CD1c-positive myeloid dendritic cell (primary cell): ENCODE data around the gene SIN3A.
"Not testable (repeated sequence)": the region's sequence is repeated elsewhere in the genome, so short reads cannot be mapped to it uniquely, and the experiment has no call there.

Experiments used
- DNase-seq: peaks from one replicate; pipeline ENCODE4 v3.0.0-alpha.2; 2016; ENCODE audit errors: extremely low spot score

SIN3A gene

DNA sequence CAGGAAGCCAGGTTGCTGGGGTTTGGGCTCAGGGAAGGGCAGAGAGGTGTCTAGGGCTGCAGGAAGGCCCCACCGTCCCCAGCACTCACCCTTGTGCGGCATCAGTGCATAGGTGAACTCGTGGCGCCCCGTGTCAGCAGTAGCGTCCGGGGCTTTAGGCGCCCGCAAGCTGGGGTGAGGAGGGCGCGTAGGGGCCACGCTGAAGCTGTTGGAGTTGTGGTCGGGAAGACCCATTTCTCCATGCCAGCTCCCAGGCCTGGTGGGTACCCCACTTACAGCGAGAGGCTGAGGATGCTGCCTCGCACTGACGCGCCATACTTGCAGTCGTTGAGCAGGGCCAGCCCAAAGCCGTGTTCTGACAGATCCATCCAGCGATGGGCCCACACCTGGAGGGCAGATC lies 95.0 kb downstream of the SIN3A start:
- DNase-seq, result no peak

- no peak for DNase-seq
Observed at GRCh38 chr15:75356006-75356405, 95.5 kb downstream of the SIN3A start.

DNA sequence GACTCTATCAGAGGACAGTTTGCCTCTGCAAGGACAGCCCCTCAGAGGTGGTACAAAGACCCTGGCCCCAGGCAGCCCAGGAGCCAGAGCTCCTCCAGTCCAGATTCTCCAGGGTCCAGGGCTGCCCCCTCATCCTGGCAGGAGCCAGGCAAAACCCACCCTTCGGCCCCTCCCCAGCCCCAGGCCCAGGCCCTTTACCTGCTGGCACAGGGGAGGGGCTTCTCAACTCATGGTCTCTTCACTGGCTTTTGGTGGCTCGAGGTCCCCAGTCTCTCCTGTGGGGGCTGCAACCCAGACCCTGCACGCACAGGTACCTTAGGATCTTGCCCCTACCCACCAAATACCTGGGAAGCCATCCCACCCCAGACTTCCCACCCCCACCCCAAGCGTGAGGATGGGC lies 96.1 kb downstream of the SIN3A start:
- DNase-seq, result no peak

GRCh38 chr15:75354454-75354853 lies 97.0 kb downstream of the SIN3A start:
- DNase-seq, result no peak

GRCh38 chr15:75353604-75354003 lies 97.9 kb downstream of the SIN3A start:
- DNase-seq, result no peak

DNA sequence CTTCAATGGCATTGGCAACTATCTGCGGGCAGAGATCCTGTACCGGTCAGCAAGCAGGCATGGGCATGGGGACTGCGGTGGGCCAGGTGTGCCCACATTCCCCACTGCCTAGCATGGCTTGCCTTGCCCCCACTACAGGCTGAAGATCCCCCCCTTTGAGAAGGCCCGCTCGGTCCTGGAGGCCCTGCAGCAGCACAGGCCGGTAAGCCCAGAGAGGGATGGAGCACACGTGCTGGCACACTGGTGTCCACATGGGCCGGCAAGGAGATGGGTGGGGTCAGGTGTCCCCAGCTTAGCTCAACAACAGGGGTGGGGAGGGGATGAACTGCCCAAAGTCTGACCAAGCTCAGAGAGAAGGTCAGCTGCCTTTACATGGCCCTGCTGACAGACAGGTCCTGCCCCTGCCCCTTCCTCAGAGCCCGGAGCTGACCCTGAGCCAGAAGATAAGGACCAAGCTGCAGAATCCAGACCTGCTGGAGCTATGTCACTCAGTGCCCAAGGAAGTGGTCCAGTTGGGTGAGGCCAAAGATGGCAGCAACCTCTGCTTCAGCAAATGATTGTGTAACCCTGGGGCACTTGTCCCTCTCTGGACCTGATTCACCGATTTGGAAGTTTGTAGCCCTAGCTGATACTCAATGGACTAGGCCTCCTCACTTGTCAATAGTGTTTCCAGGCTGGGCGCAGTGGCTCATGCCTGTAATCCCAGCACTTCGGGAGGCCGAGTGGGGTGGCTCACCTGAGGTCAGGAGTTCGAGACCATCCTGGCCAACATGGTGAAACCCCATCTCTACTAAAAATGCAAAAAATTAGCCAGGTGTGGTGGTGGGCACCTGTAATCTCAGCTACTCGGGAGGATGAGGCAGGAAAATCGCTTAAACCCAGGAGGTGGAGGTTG lies 99.1 kb downstream of the SIN3A start:
- DNase-seq, result no peak

- DNase-seq, result no peak
Observed at GRCh38 chr15:75350601-75351361, 100.7 kb downstream of the SIN3A start.

DNA sequence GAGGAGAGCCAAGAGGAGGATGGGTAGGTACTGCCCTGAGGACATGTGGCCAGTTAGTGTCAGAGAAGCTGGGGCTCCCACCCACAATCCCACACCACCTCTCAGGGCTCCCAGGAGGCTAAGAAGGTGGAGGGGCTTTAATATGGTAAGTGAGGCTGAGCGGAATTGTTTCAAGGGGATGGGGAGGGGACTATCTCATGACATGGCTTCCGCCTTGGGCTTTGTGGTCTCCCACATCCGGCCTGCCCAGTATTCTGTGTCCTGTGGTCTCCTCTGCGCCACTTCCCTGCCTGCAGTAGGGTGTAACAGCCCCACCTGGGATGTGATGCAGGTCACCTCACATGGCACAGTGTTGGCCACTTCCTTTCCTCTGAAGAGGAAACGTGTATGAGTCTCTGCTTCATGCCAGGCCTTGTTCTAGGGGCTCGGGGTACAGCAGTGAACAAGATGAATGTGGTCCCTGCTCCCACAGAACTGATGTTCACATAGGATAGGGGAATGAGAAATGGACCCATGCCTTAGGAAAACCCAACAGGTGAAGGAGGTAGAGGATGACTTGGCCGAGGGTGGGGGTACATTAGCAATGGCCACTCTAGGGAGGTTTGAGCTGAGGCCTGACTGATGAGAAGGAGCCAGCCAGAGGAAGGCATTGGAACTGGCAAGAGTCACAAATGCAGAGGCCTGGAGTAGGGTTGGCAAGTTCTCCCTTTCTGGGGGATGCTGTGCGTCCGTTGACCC lies 101.5 kb downstream of the SIN3A start:
- DNase-seq, result peak; percentile 64

GRCh38 chr15:75349351-75349669 lies 102.2 kb downstream of the SIN3A start:
- DNase-seq, result not testable (repeated sequence)

DNA sequence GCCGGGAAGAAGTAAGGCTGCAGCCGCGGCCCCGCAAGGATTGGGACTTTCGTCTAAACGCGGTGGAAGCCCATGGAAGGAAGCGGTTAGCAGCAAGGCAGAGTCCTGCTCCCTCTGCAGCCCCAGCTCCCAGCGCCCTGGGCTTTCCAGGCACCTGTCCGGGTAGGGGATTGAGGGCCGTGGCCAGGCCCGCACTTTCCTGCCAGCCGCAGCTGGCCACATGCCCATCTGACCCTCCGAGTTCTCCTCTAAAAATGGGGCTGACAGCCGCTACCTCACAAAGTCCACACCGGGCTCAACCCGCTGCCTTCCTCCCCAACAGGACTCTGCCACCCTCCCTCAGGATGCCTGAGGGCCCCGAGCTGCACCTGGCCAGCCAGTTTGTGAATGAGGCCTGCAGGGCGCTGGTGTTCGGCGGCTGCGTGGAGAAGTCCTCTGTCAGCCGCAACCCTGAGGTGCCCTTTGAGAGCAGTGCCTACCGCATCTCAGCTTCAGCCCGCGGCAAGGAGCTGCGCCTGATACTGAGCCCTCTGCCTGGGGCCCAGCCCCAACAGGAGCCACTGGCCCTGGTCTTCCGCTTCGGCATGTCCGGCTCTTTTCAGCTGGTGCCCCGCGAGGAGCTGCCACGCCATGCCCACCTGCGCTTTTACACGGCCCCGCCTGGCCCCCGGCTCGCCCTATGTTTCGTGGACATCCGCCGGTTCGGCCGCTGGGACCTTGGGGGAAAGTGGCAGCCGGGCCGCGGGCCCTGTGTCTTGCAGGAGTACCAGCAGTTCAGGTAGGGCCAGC lies 102.7 kb downstream of the SIN3A start:
- DNase-seq, result no peak

- peak; percentile 14 for DNase-seq
Observed at GRCh38 chr15:75348034-75348561, 103.4 kb downstream of the SIN3A start.

DNA sequence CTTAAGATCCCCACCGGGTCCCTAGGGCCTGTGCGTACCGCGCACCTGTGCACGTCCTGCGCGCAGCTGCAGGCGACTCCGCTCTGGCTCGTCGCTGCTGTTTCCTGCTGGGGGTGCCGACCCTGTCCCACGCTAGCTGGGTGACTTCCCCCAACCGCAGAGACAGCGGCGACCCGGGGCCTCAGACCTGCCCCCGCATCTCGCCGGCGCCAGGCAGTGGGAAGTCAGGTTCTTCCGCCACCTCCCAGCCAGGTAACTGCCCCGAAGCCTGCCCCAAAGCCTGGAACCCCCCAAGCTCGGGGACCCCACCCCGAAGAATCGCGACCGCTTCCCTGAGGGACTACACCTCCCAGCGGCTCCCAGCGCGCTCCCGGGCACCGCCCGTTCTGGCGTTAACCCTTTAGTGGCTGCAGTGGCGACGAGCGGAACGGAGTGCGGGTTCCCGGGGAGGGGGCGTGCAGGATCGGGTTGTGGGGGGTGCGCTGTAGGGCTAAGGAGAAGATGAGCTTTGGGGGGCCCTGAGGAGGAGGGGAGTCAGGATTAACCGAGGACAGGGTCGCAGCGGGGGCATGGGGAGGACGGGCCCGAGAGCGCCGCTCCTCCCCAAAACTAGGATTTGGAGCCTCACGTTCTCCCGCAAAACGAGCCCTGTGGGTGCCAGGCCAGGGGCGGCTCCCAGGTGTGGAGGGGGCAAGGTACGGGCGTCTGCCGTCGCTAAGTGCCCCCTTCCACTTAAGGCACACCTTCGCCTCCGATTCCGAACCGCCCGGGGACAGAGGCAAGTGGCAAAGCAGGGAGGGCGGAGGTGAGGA lies 104.1 kb downstream of the SIN3A start:
- DNase-seq, result peak; percentile 42

DNA sequence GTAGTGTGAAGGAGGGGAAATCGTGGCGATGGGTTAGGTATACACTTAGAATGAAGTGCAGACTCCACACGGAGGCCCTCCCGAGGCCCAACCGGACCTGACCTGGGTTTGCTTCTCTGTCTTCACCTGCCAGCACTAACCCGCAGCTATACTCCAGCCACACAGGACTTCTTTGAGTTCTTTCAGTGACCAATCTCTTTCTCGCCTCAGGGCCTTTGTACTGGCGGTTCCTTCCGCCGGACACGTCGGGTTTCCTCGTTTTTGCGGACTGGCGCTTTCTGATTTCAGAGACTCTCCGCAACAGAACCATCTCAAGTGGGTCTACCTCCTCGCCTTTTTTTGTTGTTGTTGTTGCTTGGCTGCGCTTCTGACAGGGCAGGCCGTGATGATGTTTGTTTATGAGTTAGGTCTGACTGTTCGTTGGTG lies 104.7 kb downstream of the SIN3A start, which contains the start of gene NEIL1:
Gene NEIL1, plus strand, starts transcription at position 244 of the 426 bp plus-strand sequence. CDS start 1,867 bp downstream, outside the sequence.
- no peak for DNase-seq

DNA sequence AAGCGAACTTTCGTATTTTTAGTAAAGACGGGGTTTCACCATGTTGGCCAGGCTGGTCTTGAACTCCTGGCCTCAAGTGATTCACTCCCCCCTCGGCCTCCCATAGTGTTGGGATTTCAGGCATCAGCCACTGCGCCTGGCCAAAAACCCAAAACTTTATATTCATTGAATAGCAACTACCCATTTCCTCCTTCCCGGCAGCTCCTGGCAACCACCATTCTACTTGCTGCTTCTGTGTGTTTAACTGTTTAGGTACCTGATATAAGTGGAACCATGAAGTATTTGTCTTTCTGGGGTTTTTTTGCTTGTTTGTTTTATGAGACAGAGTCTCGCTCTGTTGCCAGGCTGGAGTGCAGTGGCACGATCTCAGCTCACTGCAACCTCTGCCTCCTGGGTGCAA lies 107.5 kb downstream of the SIN3A start:
- DNase-seq, result not testable (repeated sequence)

GRCh38 chr15:75342221-75342620 lies 109.3 kb downstream of the SIN3A start:
- no peak for DNase-seq

DNA sequence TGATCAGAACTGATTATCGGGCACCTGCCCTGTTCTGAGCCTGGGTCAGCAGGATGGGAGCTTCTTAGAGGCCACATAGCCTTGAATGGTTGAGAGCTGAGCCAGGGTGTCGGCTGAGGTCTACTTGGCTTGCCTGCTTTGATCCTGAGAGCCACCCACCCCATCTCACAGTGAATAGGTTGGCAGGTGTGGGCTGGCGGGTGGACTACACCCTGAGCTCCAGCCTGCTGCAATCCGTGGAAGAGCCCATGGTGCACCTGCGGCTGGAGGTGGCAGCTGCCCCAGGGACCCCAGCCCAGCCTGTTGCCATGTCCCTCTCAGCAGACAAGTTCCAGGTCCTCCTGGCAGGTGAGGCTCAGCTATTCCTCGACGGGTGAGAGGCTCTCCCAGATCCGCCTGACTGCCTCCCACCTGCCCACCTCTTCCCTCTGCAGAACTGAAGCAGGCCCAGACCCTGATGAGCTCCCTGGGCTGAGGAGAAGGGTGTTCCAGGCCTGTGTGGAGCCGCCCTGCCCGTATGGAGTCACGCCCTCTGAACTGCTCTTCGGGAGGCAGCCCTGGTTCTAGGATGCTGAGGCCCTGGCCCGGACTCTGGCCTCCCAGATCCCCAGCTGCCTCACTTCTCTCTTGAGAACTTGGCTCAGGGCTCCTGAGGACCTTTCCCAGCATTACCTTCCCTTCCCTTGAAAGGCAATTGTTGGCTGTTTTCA lies 111.8 kb downstream of the SIN3A start:
- no peak for DNase-seq

DNA sequence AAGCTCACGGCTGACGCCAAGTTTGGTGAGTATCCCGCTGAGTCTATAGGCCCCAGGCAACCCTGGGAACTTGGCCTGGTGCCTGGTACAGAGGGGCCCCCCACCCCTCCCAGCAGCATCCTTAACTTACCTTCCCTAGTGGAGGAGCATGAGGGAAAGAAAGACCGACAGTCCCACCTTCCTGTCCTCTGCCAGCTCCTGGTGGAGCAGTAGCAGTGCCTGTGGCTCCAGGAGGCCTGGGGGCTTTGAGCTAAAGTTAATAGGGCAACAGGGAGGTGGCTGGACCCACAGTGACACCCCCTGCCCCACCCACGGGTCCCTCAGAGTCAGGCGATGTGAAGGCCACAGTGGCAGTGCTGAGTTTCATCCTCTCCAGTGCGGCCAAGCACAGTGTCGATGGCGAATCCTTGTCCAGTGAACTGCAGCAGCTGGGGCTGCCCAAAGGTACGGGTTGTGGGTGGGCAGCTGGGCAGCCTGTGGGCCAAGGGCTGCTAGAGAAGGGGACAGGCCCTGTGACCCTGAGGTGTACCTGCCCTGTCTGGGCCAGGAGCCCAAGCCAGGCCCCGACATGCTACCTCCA lies 112.7 kb downstream of the SIN3A start:
- DNase-seq, result no peak

DNA sequence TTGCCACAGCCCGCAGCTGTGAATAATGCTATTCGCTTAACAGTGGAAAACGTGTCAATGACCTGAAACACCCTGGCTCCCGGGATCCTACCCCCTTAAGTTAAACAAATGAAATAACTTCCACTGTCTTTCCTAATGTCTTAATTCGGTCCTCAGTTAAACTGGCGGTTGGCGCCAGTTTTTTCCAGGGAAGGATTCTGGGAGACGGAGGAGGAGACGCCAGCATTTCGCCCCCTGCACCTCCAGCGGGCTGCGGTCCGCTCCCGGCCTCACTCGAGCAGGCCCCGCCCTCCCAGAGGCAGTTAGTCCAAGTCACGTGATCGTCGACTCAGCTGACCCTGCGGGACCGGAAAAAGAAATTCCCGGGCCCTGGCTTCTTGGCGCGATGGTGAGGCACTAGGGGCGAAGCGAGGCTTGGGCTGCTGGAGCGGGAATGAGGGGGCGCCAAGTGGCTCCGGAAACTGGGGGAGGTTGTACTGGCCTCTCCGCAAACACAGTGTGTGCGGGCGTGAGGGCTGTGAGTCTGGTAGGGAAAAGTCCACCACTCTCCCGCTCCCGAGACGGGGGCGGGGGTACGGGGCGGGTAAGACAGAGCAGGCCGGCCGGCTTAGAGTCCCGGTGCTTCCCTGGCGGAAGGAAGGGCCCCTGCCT lies 115.7 kb downstream of the SIN3A start, which contains the start of gene COMMD4:
Gene COMMD4, plus strand, starts transcription at position 359 of the 651 bp plus-strand sequence. Its CDS starts 27 bp downstream, at position 386.
- DNase-seq, result peak; percentile 88

DNA sequence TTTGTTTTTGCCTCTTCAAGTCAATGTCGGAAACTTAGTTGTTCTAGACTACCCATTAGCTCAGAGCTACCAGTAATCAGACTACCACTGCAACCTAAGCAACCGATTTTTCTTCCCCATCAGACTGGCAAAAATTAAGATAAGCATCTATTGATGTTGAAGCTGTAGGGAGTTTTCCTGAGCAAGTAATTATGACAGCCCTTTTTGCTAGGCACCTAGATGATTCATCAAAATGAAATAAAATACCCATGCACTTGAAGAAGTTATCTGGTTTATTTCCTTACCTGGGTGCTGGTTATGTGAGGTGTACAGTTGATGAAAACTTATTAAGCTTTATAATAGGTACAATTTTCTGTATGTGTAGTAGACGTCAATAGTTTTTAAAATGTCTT lies 116.2 kb downstream of the SIN3A start:
- DNase-seq, result no peak
